ENCODE data around the gene NLRX1. TPM values are rescaled to one million over a fixed set of nuclear protein-coding genes. Genes with fewer than 3 reads are reported as not detected.
"Not testable (repeated sequence)": the region's sequence is repeated elsewhere in the genome, so short reads cannot be mapped to it uniquely, and the experiment has no call there.

The NLRX1 gene
- total and polyA plus RNA-seq, 2 donors (not counting 3 experiments of a cell fraction or from before 2014, with no cell fraction given): 15.1 to 15.5 TPM

- POLR2A ChIA-PET: no interaction called here
- H3K36me3 ChIP-seq (ENCODE audit: control insufficient read depth in 2 of 2, extremely low read depth in 1 of 2, insufficient read depth in 2 of 2, low read length in 2 of 2): peaks cover 9 to 33% of the 10 kb centered on the region in 2 experiments
- no TSS peak for BruUV-seq (replicated peaks)
- no peak overlapping the region for H3K4me2 ChIP-seq (ENCODE audit: insufficient read depth, low read length)
- H3K9me1 ChIP-seq (replicated peaks; ENCODE audit: control insufficient read depth, extremely low read depth, insufficient read depth, low read length): no peaks in the 10 kb centered on the region
- no peak overlapping the region for H2AFZ ChIP-seq (ENCODE audit: low read depth, low read length)
- FAIRE-seq (peak; percentile 55), DNase-seq (ENCODE audit: low read depth, low spot score) (no peak)
- dilution Hi-C loops (cut with MboI; ENCODE audit: extremely low pct_ligation_motif_present, low sequenced_read_pairs): no loop called here
- no peaks in the 10 kb centered on the region for H3K79me2 ChIP-seq (ENCODE audit: control insufficient read depth, insufficient read depth, low read length)
- H3K4me3 ChIP-seq (replicated peaks in 1 of 3; ENCODE audit: insufficient read depth in 1 of 3, low read depth in 1 of 3, low read length in 3 of 3): no peak overlapping the region
- TF ChIP-seq FOS (IDR thresholded peaks at IDR 0.05; ENCODE audit: borderline replicate concordance, insufficient read depth, low read length): no peak
- TF ChIP-seq MYC (IDR thresholded peaks at IDR 0.05; ENCODE audit: low read depth, low read length): no peak
- TF ChIP-seq MAX (IDR thresholded peaks at IDR 0.05; ENCODE audit: insufficient read depth, insufficient read length): no peak
- TF ChIP-seq JUN (IDR thresholded peaks at IDR 0.05; ENCODE audit: borderline replicate concordance, insufficient read depth, insufficient read length, low read depth): no peak
- TF ChIP-seq POLR2AphosphoS5 (IDR thresholded peaks at IDR 0.05; ENCODE audit: insufficient read depth, low read depth, low read length): no peak
- peak; percentile 58 to 77 for TF ChIP-seq CTCF (IDR thresholded peaks at IDR 0.05; ENCODE audit: extremely low read depth in 1 of 2, insufficient read depth in 1 of 2, low read depth in 1 of 2, low read length in 2 of 2)
- TF ChIP-seq EZH2 (IDR thresholded peaks at IDR 0.05; ENCODE audit: borderline replicate concordance, low read depth, low read length, severe bottlenecking): no peak
- CTCF ChIA-PET: interaction anchor here (0.6 to 2.4 kb wide), 9 partner anchors 9 to 135 kb away, joined by 3 to 12 read pairs (median 5); partner anchors contain the start of gene DPAGT1
- no peak overlapping the region for H3K9ac ChIP-seq (replicated peaks; ENCODE audit: extremely low read depth, insufficient read depth, low read length)
- no peaks in the 10 kb centered on the region for H4K20me1 ChIP-seq (replicated peaks; ENCODE audit: control insufficient read depth, extremely low read depth, insufficient read depth, low read length)
- H3K4me1 ChIP-seq (ENCODE audit: control insufficient read depth, extremely low read depth, insufficient read depth, low read length): peaks cover 7% of the 10 kb centered on the region
- intact Hi-C loops (cut with micrococcal nuclease): no loop called here
- H3K27me3 ChIP-seq (ENCODE audit: control insufficient read depth in 2 of 2, insufficient read depth in 2 of 2, low read length in 2 of 2): no peaks in the 10 kb centered on the region
- no peaks in the 10 kb centered on the region for H3K9me3 ChIP-seq (replicated peaks; ENCODE audit: control insufficient read depth, insufficient read depth, low read length)
- no peak overlapping the region for H3K27ac ChIP-seq (ENCODE audit: insufficient read depth, low read depth, low read length)
Measured at GRCh38 chr11:119134389-119134978, 34.0 kb upstream of the NLRX1 start.

GRCh38 chr11:119139276-119139675, 29.2 kb upstream of the NLRX1 start:
- intact Hi-C loops (cut with micrococcal nuclease); H2AFZ ChIP-seq (ENCODE audit: low read depth, low read length); H3K36me3 ChIP-seq (ENCODE audit: control insufficient read depth in 2 of 2, extremely low read depth in 1 of 2, insufficient read depth in 2 of 2, low read length in 2 of 2); dilution Hi-C loops (cut with MboI; ENCODE audit: extremely low pct_ligation_motif_present, low sequenced_read_pairs); H3K9me1 ChIP-seq (replicated peaks; ENCODE audit: control insufficient read depth, extremely low read depth, insufficient read depth, low read length); POLR2A ChIA-PET; H3K79me2 ChIP-seq (ENCODE audit: control insufficient read depth, insufficient read depth, low read length); BruUV-seq (replicated peaks); H3K4me3 ChIP-seq (replicated peaks in 1 of 3; ENCODE audit: insufficient read depth in 1 of 3, low read depth in 1 of 3, low read length in 3 of 3); FAIRE-seq; H4K20me1 ChIP-seq (replicated peaks; ENCODE audit: control insufficient read depth, extremely low read depth, insufficient read depth, low read length); DNase-seq (ENCODE audit: low read depth, low spot score); H3K27ac ChIP-seq (ENCODE audit: insufficient read depth, low read depth, low read length); H3K9me3 ChIP-seq (replicated peaks; ENCODE audit: control insufficient read depth, insufficient read depth, low read length); H3K4me2 ChIP-seq (ENCODE audit: insufficient read depth, low read length); H3K4me1 ChIP-seq (ENCODE audit: control insufficient read depth, extremely low read depth, insufficient read depth, low read length); H3K27me3 ChIP-seq (ENCODE audit: control insufficient read depth in 2 of 2, insufficient read depth in 2 of 2, low read length in 2 of 2); H3K9ac ChIP-seq (replicated peaks; ENCODE audit: extremely low read depth, insufficient read depth, low read length): not testable (repeated sequence)
- CTCF ChIA-PET: interaction anchor here (1.0 kb wide), 1 partner anchor 30 kb away, joined by 3 read pairs; the partner anchor contains the start of gene NLRX1
